ENCODE data around the gene CLDN12.

DNA sequence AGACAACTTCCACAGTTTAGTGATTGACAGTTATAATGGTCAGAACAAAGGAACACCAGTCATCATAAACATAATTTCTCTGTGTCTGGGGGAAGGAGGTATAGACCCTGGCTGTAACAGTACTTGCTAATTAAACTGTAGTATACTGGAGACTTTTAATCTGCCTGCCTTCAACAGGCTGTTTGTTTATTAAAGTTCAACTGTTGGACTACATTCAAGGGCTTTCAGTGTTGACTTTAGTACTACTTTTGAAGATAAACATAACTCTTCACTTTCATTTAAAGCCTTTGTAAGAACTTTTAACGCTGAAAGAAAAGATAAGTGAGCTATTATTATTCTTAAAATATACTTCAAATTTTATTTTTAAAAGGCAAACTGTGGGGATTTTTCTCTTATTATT, 50.7 kb downstream of the CLDN12 start:
- no peak for TF ChIP-seq POLR2AphosphoS5 (IDR thresholded peaks at IDR 0.05; ENCODE audit: low read depth, low read length)
- TF ChIP-seq TAF1 (IDR thresholded peaks at IDR 0.05; ENCODE audit: borderline replicate concordance, insufficient read depth, low read length), result no peak
- TF ChIP-seq SIN3A (IDR thresholded peaks at IDR 0.05; ENCODE audit: borderline replicate concordance, insufficient read depth, low read length), result no peak
